Skeletal muscle tissue (tissue), 4 donors: ENCODE results near the gene PUS1. TPM values are rescaled to one million over a fixed set of nuclear protein-coding genes. Genes with fewer than 3 reads are reported as not detected.

Experiments
- H3K27ac ChIP-seq: one replicate; pipeline ENCODE4 v1.7.0; 2013; ENCODE audit warnings: mild to moderate bottlenecking, low read depth, low read length, inconsistent platforms
- H3K27me3 ChIP-seq, 3 donors: one replicate each; pipeline ENCODE4 v1.7.0; 2013; ENCODE audit warnings: low read length in 3 of 3; ENCODE audit not compliant: control insufficient read depth in 3 of 3, insufficient read depth in 3 of 3
- H3K36me3 ChIP-seq, 3 donors: one replicate each; pipeline ENCODE4 v1.7.0; 2013; ENCODE audit warnings: low read length in 3 of 3; ENCODE audit not compliant: control insufficient read depth in 3 of 3, insufficient read depth in 3 of 3
- H3K4me1 ChIP-seq, 3 donors: one replicate each; pipeline ENCODE4 v1.7.0; 2013; ENCODE audit warnings: low read length in 3 of 3, mild to moderate bottlenecking in 3 of 3; ENCODE audit not compliant: control insufficient read depth in 3 of 3, insufficient read depth in 3 of 3
- H3K4me3 ChIP-seq, 3 donors: one replicate each; pipeline ENCODE4 v1.7.0; 2013; ENCODE audit warnings: low read length in 3 of 3
- H3K9ac ChIP-seq, 3 donors: one replicate each; pipeline ENCODE4 v1.7.0; 2013; ENCODE audit warnings: low read length in 3 of 3, mild to moderate bottlenecking in 3 of 3, moderate library complexity in 2 of 3, low read depth in 1 of 3
- H3K9me3 ChIP-seq, 3 donors: one replicate each; pipeline ENCODE4 v1.7.0; 2013; ENCODE audit warnings: low read length in 3 of 3; ENCODE audit not compliant: control insufficient read depth in 3 of 3
- total RNA-seq: library from RNA; depleted of rRNA; stranded (reverse); fragments of >200 nt; gene quantifications from one replicate; pipeline ENCODE4 v1.2.3, GENCODE V29; 2014
- donor health status: Osteomylitis.

PUS1 gene
- total RNA-seq, 1 donor from 2014 or later, result 4.7 TPM

GRCh38 chr12:131921866-131922769 lies 7.0 kb upstream of the PUS1 start:
- Histone ChIP-seq H3K27me3 (no peaks in the 10 kb centered on the region), H3K36me3 (peaks cover 25 to 34% (median 33%) of the 10 kb centered on the region in 3 donors), H3K27ac (no peak overlapping the region), H3K4me1 (peaks cover 0 to 7% (median 4%) of the 10 kb centered on the region in 3 donors), H3K9ac (no peak overlapping the region), H3K9me3 (no peaks in the 10 kb centered on the region), H3K4me3 (no peak overlapping the region)

GRCh38 chr12:131922772-131923171 lies 6.3 kb upstream of the PUS1 start:
- Histone ChIP-seq H3K9me3 (no peaks in the 10 kb centered on the region), H3K36me3 (peaks cover 25 to 31% (median 30%) of the 10 kb centered on the region in 3 donors), H3K4me1 (peaks cover 0 to 7% (median 4%) of the 10 kb centered on the region in 3 donors), H3K27ac (no peak overlapping the region), H3K9ac (no peak overlapping the region), H3K4me3 (no peak overlapping the region), H3K27me3 (no peaks in the 10 kb centered on the region)

GRCh38 chr12:131923260-131923659 lies 5.8 kb upstream of the PUS1 start:
- H3K9me3 ChIP-seq, result no peaks in the 10 kb centered on the region
- peaks cover 25 to 30% (median 29%) of the 10 kb centered on the region in 3 donors for H3K36me3 ChIP-seq
- H3K4me3 ChIP-seq, result no peak overlapping the region
- no peak overlapping the region for H3K9ac ChIP-seq
- H3K27ac ChIP-seq, result no peak overlapping the region
- no peaks in the 10 kb centered on the region for H3K27me3 ChIP-seq
- peaks cover 0 to 7% (median 4%) of the 10 kb centered on the region in 3 donors for H3K4me1 ChIP-seq

GRCh38 chr12:131927110-131928079 lies 1.7 kb upstream of the PUS1 start:
- Histone ChIP-seq H3K27ac (no peak overlapping the region), H3K4me1 (peaks cover 11 to 14% (median 14%) of the 10 kb centered on the region in 3 donors), H3K27me3 (no peaks in the 10 kb centered on the region), H3K9ac (no peak overlapping the region), H3K36me3 (peaks cover 4 to 10% (median 9%) of the 10 kb centered on the region in 3 donors), H3K9me3 (no peaks in the 10 kb centered on the region), H3K4me3 (no peak overlapping the region)

GRCh38 chr12:131928080-131928710 lies 881 bp upstream of the PUS1 start:
- Histone ChIP-seq H3K27ac (peak overlapping the region; percentile 47), H3K9me3 (no peaks in the 10 kb centered on the region), H3K9ac (peak overlapping the region; percentile 67 to 82 (median 68)), H3K4me3 (peak overlapping the region; percentile 48 to 76 (median 75)), H3K27me3 (no peaks in the 10 kb centered on the region), H3K4me1 (peaks cover 11 to 14% (median 14%) of the 10 kb centered on the region in 3 donors), H3K36me3 (peaks cover 11 to 16% (median 16%) of the 10 kb centered on the region in 3 donors)

GRCh38 chr12:131929581-131930456 lies 743 bp downstream of the PUS1 start:
- no peaks in the 10 kb centered on the region for H3K27me3 ChIP-seq
- no peaks in the 10 kb centered on the region for H3K9me3 ChIP-seq
- H3K9ac ChIP-seq, result peak overlapping the region; percentile 72 to 84 (median 80)
- H3K4me1 ChIP-seq, result peaks cover 8 to 14% (median 8%) of the 10 kb centered on the region in 3 donors
- no peak overlapping the region for H3K27ac ChIP-seq
- peaks cover 25 to 32% (median 28%) of the 10 kb centered on the region in 3 donors for H3K36me3 ChIP-seq
- peak overlapping the region; percentile 72 to 88 (median 83) for H3K4me3 ChIP-seq

- Histone ChIP-seq H3K36me3 (peaks cover 26 to 35% (median 32%) of the 10 kb centered on the region in 3 donors), H3K27ac (no peak overlapping the region), H3K27me3 (no peaks in the 10 kb centered on the region), H3K4me1 (peaks cover 6 to 14% (median 7%) of the 10 kb centered on the region in 3 donors), H3K9ac (peak overlapping the region; percentile 72 to 80 (median 74)), H3K4me3 (peak overlapping the region; percentile 49 to 88 (median 83)), H3K9me3 (no peaks in the 10 kb centered on the region)
Measured at GRCh38 chr12:131930510-131930909, 1.4 kb downstream of the PUS1 start.

GRCh38 chr12:131933387-131933786 lies 4.3 kb downstream of the PUS1 start:
- Histone ChIP-seq H3K9ac (no peak overlapping the region), H3K36me3 (peaks cover 26 to 35% (median 34%) of the 10 kb centered on the region in 3 donors), H3K4me3 (no peak overlapping the region), H3K27ac (no peak overlapping the region), H3K9me3 (no peaks in the 10 kb centered on the region), H3K27me3 (no peaks in the 10 kb centered on the region), H3K4me1 (peaks cover 6 to 14% (median 7%) of the 10 kb centered on the region in 3 donors)
